Panc1 (cell line): ENCODE data around the gene ZMYM2.

Experiments
- CTCF ChIP-seq: fragments of 450-650 bp; IDR thresholded peaks from 2 replicates; pipeline ENCODE4 v1.5.1; 2017; ENCODE audit warnings: mild to moderate bottlenecking
- POLR2AphosphoS5 ChIP-seq: IDR thresholded peaks from 2 replicates; pipeline ENCODE4 v1.6.1; 2012; ENCODE audit warnings: mild to moderate bottlenecking, low read depth, low read length, moderate library complexity
- REST ChIP-seq, 2 experiments: IDR thresholded peaks; 2 replicates each; pipeline ENCODE4 v1.6.1; 2011 to 2012; ENCODE audit warnings: low read depth in 2 of 2, control low read depth in 1 of 2, low read length in 1 of 2, mild to moderate bottlenecking in 1 of 2, moderate library complexity in 1 of 2; ENCODE audit not compliant: insufficient read depth in 1 of 2
- SIN3A ChIP-seq: IDR thresholded peaks from 2 replicates; pipeline ENCODE4 v1.6.1; 2012; ENCODE audit warnings: low read depth, mild to moderate bottlenecking, low read length, moderate library complexity, borderline replicate concordance; ENCODE audit not compliant: insufficient read depth

GRCh38 chr13:20051366-20051765 lies 92.8 kb downstream of the ZMYM2 start:
- TF ChIP-seq CTCF (no peak), REST (IDR thresholded peaks at IDR 0.05; ENCODE audit: insufficient read depth in 1 of 2, low read depth in 2 of 2, low read length in 1 of 2) (no peak), POLR2AphosphoS5 (no peak), SIN3A (no peak)
